ENCODE data around the gene DNAJC7. TPM values are rescaled to one million over a fixed set of nuclear protein-coding genes. Genes with fewer than 3 reads are reported as not detected.

The DNAJC7 gene
- total RNA-seq, 1 experiment from 2014 or later = 72.0 TPM

GRCh38 chr17:42027590-42027889 lies 10.3 kb upstream of the DNAJC7 start:
- H3K9me3 ChIP-seq (ENCODE audit: control insufficient read depth, insufficient read depth, low read depth, low read length) = no peaks in the 10 kb centered on the region
- H3K4me1 ChIP-seq (ENCODE audit: control insufficient read depth, insufficient read depth, low read length) = peaks cover 5% of the 10 kb centered on the region; the same call in 1 of the 2 replicates
- H3K36me3 ChIP-seq (ENCODE audit: control insufficient read depth, insufficient read depth, low read length) = no peaks in the 10 kb centered on the region
- no peak overlapping the region for H3K4me3 ChIP-seq (ENCODE audit: low read depth in 2 of 2, low read length in 2 of 2)
- no peak overlapping the region for H3K27ac ChIP-seq (ENCODE audit: low read length)
- POLR2A ChIA-PET = no interaction called here
- BruUV-seq (replicated peaks) = no TSS peak
- intact Hi-C loops (cut with micrococcal nuclease; ENCODE audit: unreplicated experiment) (loop anchor here (5.0 kb wide), 1 partner anchor 75 kb away; no protein-coding TSS in a partner anchor), in situ Hi-C loops (cut with HindIII; ENCODE audit: low pct_unique_long_range_greater_than_20kb, low sequenced_read_pairs) (no loop called here)
- CTCF ChIA-PET = interaction anchor here (0.6 kb wide), 2 partner anchors 68 to 526 kb away, joined by 3 to 6 read pairs; no protein-coding TSS in a partner anchor
- no peak for ATAC-seq
- no peak for DNase-seq (ENCODE audit: low read depth, low spot score)
- TF ChIP-seq TCF7L2 (IDR thresholded peaks at IDR 0.05; ENCODE audit: low read depth, low read length) = no peak
- no peak for TF ChIP-seq POLR2AphosphoS5 (IDR thresholded peaks at IDR 0.05; ENCODE audit: low read depth, low read length)
- no peak for TF ChIP-seq SIN3A (IDR thresholded peaks at IDR 0.05; ENCODE audit: borderline replicate concordance, insufficient read depth, low read depth, low read length)
- TF ChIP-seq, protein P1, sequence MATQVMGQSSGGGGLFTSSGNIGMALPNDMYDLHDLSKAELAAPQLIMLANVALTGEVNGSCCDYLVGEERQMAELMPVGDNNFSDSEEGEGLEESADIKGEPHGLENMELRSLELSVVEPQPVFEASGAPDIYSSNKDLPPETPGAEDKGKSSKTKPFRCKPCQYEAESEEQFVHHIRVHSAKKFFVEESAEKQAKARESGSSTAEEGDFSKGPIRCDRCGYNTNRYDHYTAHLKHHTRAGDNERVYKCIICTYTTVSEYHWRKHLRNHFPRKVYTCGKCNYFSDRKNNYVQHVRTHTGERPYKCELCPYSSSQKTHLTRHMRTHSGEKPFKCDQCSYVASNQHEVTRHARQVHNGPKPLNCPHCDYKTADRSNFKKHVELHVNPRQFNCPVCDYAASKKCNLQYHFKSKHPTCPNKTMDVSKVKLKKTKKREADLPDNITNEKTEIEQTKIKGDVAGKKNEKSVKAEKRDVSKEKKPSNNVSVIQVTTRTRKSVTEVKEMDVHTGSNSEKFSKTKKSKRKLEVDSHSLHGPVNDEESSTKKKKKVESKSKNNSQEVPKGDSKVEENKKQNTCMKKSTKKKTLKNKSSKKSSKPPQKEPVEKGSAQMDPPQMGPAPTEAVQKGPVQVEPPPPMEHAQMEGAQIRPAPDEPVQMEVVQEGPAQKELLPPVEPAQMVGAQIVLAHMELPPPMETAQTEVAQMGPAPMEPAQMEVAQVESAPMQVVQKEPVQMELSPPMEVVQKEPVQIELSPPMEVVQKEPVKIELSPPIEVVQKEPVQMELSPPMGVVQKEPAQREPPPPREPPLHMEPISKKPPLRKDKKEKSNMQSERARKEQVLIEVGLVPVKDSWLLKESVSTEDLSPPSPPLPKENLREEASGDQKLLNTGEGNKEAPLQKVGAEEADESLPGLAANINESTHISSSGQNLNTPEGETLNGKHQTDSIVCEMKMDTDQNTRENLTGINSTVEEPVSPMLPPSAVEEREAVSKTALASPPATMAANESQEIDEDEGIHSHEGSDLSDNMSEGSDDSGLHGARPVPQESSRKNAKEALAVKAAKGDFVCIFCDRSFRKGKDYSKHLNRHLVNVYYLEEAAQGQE (IDR thresholded peaks at IDR 0.05; ENCODE audit: insufficient read depth in 1 of 2, low read depth in 2 of 2, low read length in 1 of 2) = no peak
- TF ChIP-seq CTCF (IDR thresholded peaks at IDR 0.05) = no peak
- H3K27me3 ChIP-seq (ENCODE audit: control insufficient read depth, insufficient read depth, low read length) = no peaks in the 10 kb centered on the region

DNA sequence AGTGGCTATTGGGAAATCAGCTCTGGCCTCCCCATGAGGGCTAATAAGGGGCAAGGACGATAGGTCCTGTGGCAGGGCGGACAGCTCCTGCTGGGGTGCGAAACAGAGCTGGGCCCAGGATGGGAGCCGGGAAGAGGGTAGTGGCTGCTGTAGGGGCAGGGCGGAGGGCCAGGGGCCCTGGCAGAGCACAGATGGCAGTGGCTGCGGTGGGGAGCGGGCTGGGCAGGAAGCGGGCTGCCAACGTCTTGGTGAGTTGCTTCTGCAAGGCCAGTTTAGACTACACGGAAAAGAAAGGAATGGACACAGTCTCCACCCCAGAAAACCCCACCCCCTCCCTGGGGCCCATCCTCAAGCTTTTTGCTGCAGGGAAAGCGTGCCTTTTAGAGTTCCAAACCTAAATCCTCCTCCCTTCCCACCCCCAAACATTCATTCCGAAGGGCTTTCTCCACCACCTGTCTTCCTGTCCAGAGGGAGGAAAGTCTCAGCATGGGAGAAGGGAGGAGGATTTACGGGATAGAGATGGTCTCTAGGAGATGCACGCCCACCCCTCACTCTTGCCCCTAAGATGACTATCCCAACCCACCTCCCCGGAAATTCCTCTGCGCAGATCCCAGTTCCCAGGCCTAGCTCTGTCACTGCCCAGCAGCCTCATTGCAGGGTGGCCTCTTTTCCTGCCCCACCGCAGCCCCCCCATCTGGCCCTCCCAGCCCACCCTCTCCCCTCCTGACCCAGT lies 9.8 kb upstream of the DNAJC7 start:
- intact Hi-C loops (cut with micrococcal nuclease; ENCODE audit: unreplicated experiment) (loop anchor here (5.0 kb wide), 1 partner anchor 75 kb away; no protein-coding TSS in a partner anchor), in situ Hi-C loops (cut with HindIII; ENCODE audit: low pct_unique_long_range_greater_than_20kb, low sequenced_read_pairs) (no loop called here)
- H3K9me3 ChIP-seq (ENCODE audit: control insufficient read depth, insufficient read depth, low read depth, low read length) = no peaks in the 10 kb centered on the region
- no peak for DNase-seq (ENCODE audit: low read depth, low spot score)
- no peak overlapping the region for H3K27ac ChIP-seq (ENCODE audit: low read length)
- no peak overlapping the region for H3K4me3 ChIP-seq (ENCODE audit: low read depth in 2 of 2, low read length in 2 of 2)
- TF ChIP-seq SIN3A (IDR thresholded peaks at IDR 0.05; ENCODE audit: borderline replicate concordance, insufficient read depth, low read depth, low read length) = no peak
- 0 out of 2 replicates have a peak, but pooled peaks have one; percentile 11 for TF ChIP-seq POLR2AphosphoS5 (IDR thresholded peaks at IDR 0.05; ENCODE audit: low read depth, low read length)
- ChIA-PET CTCF (interaction anchor here (0.6 to 1.1 kb wide), 3 partner anchors 11 to 527 kb away, joined by 3 to 6 read pairs (median 4); no protein-coding TSS in a partner anchor), POLR2A (no interaction called here)
- BruUV-seq (replicated peaks) = no TSS peak
- no peaks in the 10 kb centered on the region for H3K36me3 ChIP-seq (ENCODE audit: control insufficient read depth, insufficient read depth, low read length)
- H3K27me3 ChIP-seq (ENCODE audit: control insufficient read depth, insufficient read depth, low read length) = no peaks in the 10 kb centered on the region
- peaks cover 5% of the 10 kb centered on the region; the same call in 1 of the 2 replicates for H3K4me1 ChIP-seq (ENCODE audit: control insufficient read depth, insufficient read depth, low read length)
- ATAC-seq = no peak

DNA sequence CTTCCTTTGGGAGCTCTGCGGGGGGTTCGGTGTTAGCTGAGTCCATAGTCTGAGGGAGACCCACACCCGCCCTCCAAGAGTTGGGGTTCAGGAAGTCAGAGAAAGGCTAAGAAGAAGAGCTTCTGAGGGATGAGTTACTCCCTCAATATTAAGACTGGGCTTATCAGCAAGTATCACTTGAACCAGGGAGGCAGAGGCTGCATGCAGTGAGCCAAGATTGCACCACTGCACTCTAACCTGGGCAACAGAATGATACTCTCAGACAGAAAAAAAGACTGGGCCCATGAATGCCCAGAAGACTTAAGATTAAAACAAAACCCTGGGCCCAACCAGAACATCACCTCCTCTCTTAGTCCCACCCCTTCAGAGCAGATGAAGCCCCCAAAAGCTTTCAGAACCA lies 8.7 kb upstream of the DNAJC7 start:
- H3K4me1 ChIP-seq (ENCODE audit: control insufficient read depth, insufficient read depth, low read length) = peaks cover 8% of the 10 kb centered on the region; the same call in 1 of the 2 replicates
- no peak for DNase-seq (ENCODE audit: low read depth, low spot score)
- no peak for TF ChIP-seq SIN3A (IDR thresholded peaks at IDR 0.05; ENCODE audit: borderline replicate concordance, insufficient read depth, low read depth, low read length)
- TF ChIP-seq TCF7L2 (IDR thresholded peaks at IDR 0.05; ENCODE audit: low read depth, low read length) = no peak
- TF ChIP-seq, protein P1 (IDR thresholded peaks at IDR 0.05; ENCODE audit: insufficient read depth in 1 of 2, low read depth in 2 of 2, low read length in 1 of 2) = no peak
- no peak for TF ChIP-seq POLR2AphosphoS5 (IDR thresholded peaks at IDR 0.05; ENCODE audit: low read depth, low read length)
- no peak for TF ChIP-seq CTCF (IDR thresholded peaks at IDR 0.05)
- H3K27me3 ChIP-seq (ENCODE audit: control insufficient read depth, insufficient read depth, low read length) = no peaks in the 10 kb centered on the region
- no peaks in the 10 kb centered on the region for H3K36me3 ChIP-seq (ENCODE audit: control insufficient read depth, insufficient read depth, low read length)
- H3K27ac ChIP-seq (ENCODE audit: low read length) = no peak overlapping the region
- intact Hi-C loops (cut with micrococcal nuclease; ENCODE audit: unreplicated experiment) (loop anchor here (5.0 kb wide), 1 partner anchor 76 kb away; no protein-coding TSS in a partner anchor), in situ Hi-C loops (cut with HindIII; ENCODE audit: low pct_unique_long_range_greater_than_20kb, low sequenced_read_pairs) (no loop called here)
- H3K9me3 ChIP-seq (ENCODE audit: control insufficient read depth, insufficient read depth, low read depth, low read length) = no peaks in the 10 kb centered on the region
- no peak for ATAC-seq
- H3K4me3 ChIP-seq (ENCODE audit: low read depth in 2 of 2, low read length in 2 of 2) = no peak overlapping the region
- CTCF ChIA-PET = interaction anchor here (1.1 kb wide), 1 partner anchor 10 kb away, joined by 4 read pairs; no protein-coding TSS in a partner anchor
- no TSS peak for BruUV-seq (replicated peaks)
- POLR2A ChIA-PET = interaction anchor here (0.6 kb wide), 1 partner anchor 21 kb away, joined by 4 read pairs; no protein-coding TSS in a partner anchor
